Neuronal stem cell (in vitro differentiated cells): ENCODE measurements around the gene UBE2M.

ENCODE experiments used
- DNase-seq: peaks from one replicate; pipeline ENCODE4 v3.0.0-alpha.2; 2013; ENCODE audit warnings: low spot score
- H2AFZ ChIP-seq: one replicate; pipeline ENCODE4 v1.6.1; 2013; ENCODE audit warnings: mild to moderate bottlenecking, low read length, inconsistent platforms
- H2AK5ac ChIP-seq: 2 replicates; pipeline ENCODE4 v1.6.1; 2013; ENCODE audit warnings: low read depth, mild to moderate bottlenecking, inconsistent platforms, low read length, moderate library complexity, mixed read lengths
- H2BK120ac ChIP-seq: 2 replicates; pipeline ENCODE4 v1.6.1; 2013; ENCODE audit warnings: low read depth, mild to moderate bottlenecking, inconsistent platforms, low read length, moderate library complexity, mixed read lengths
- H2BK12ac ChIP-seq: one replicate; pipeline ENCODE4 v1.6.1; 2013; ENCODE audit warnings: low read length, inconsistent platforms
- H2BK15ac ChIP-seq: 2 replicates; pipeline ENCODE4 v1.6.1; 2013; ENCODE audit warnings: mild to moderate bottlenecking, low read length, inconsistent platforms, mixed read lengths
- H2BK5ac ChIP-seq: one replicate; pipeline ENCODE4 v1.6.1; 2013; ENCODE audit warnings: inconsistent platforms, mild to moderate bottlenecking, low read length, moderate library complexity
- H3K14ac ChIP-seq: one replicate; pipeline ENCODE4 v1.6.1; 2013; ENCODE audit warnings: low read length, inconsistent platforms
- H3K18ac ChIP-seq: 2 replicates; pipeline ENCODE4 v1.6.1; 2013; ENCODE audit warnings: low read length, inconsistent platforms
- H3K23ac ChIP-seq: 2 replicates; pipeline ENCODE4 v1.6.1; 2013; ENCODE audit warnings: low read depth, mild to moderate bottlenecking, mixed read lengths, low read length, inconsistent platforms; ENCODE audit not compliant: poor library complexity
- H3K27ac ChIP-seq: replicated peaks from 3 replicates; pipeline ENCODE4 v1.5.1; 2013; ENCODE audit warnings: low read length, inconsistent platforms
- H3K27me3 ChIP-seq, 3 experiments: 2 replicates each; pipeline ENCODE4 v1.6.1; 2013; ENCODE audit warnings: low read length in 3 of 3, mild to moderate bottlenecking in 2 of 3, inconsistent platforms in 1 of 3, low read depth in 1 of 3, mixed read lengths in 1 of 3, moderate library complexity in 1 of 3; ENCODE audit not compliant: control insufficient read depth in 3 of 3, insufficient read depth in 3 of 3
- H3K36me3 ChIP-seq, 2 donors: replicated peaks in 1 of 2; 2 replicates each; pipeline ENCODE4 v1.6.1; 2013; ENCODE audit warnings: low read length in 2 of 2; ENCODE audit not compliant: control insufficient read depth in 2 of 2, insufficient read depth in 2 of 2
- H3K4ac ChIP-seq: 2 replicates; pipeline ENCODE4 v1.6.1; 2013; ENCODE audit warnings: inconsistent platforms, mild to moderate bottlenecking, low read length, moderate library complexity
- H3K4me1 ChIP-seq, 2 donors: 1 replicate in 1 of 2; 2 replicates in 1 of 2; pipeline ENCODE4 v1.6.1; 2013; ENCODE audit warnings: low read length in 2 of 2, low read depth in 1 of 2; ENCODE audit not compliant: control insufficient read depth in 2 of 2, insufficient read depth in 1 of 2
- H3K4me2 ChIP-seq: one replicate; pipeline ENCODE4 v1.6.1; 2013; ENCODE audit warnings: mild to moderate bottlenecking, low read length, inconsistent platforms; ENCODE audit not compliant: insufficient read depth, poor library complexity, severe bottlenecking
- H3K4me3 ChIP-seq, 2 donors: 2 replicates each; pipeline ENCODE4 v1.5.1; 2013; ENCODE audit warnings: low read length in 2 of 2, mild to moderate bottlenecking in 2 of 2, inconsistent platforms in 1 of 2, moderate library complexity in 1 of 2
- H3K79me1 ChIP-seq: one replicate; pipeline ENCODE4 v1.6.1; 2013; ENCODE audit warnings: low read depth, mild to moderate bottlenecking, inconsistent platforms, low read length, moderate library complexity
- H3K9ac ChIP-seq: one replicate; pipeline ENCODE4 v1.6.1; 2013; ENCODE audit warnings: mild to moderate bottlenecking, low read depth, low read length, inconsistent platforms; ENCODE audit not compliant: poor library complexity
- H3K9me3 ChIP-seq, 2 donors: replicated peaks in 1 of 2; 2 replicates each; pipeline versions ENCODE3 to v1.6.1; 2013; ENCODE audit warnings: low read length in 2 of 2, mild to moderate bottlenecking in 2 of 2, inconsistent platforms in 1 of 2, low read depth in 1 of 2, mixed read lengths in 1 of 2, moderate library complexity in 1 of 2; ENCODE audit not compliant: control insufficient read depth in 2 of 2, insufficient read depth in 1 of 2
- H4K8ac ChIP-seq: one replicate; pipeline ENCODE4 v1.6.1; 2013; ENCODE audit warnings: low read depth, mild to moderate bottlenecking, inconsistent platforms, low read length, moderate library complexity
- H4K91ac ChIP-seq: one replicate; pipeline ENCODE4 v1.6.1; 2013; ENCODE audit warnings: low read length, low read depth, mild to moderate bottlenecking, inconsistent platforms; ENCODE audit not compliant: poor library complexity
- WGBS, 2 donors: extraction: QIAGEN DNeasy Blood & Tissue Kit; methylation state at CpG; one replicate each; pipeline ENCODE4 v1.1.7; 2013; ENCODE audit warnings: missing lambda C conversion rate in 2 of 2, mixed read lengths in 1 of 2; ENCODE audit not compliant: insufficient read length in 2 of 2, insufficient replicate concordance in 1 of 2; ENCODE audit errors: extremely low coverage in 2 of 2; 5-methylcytosine and 5-hydroxymethylcytosine counted together

UBE2M gene

GRCh38 chr19:58549664-58550361 lies 8.6 kb downstream of the UBE2M start:
- H3K79me1 ChIP-seq, result peaks cover 24% of the 10 kb centered on the region
- H3K9ac ChIP-seq, result no peak overlapping the region
- H3K14ac ChIP-seq, result no peak overlapping the region
- H4K8ac ChIP-seq, result no peak overlapping the region
- no peak overlapping the region for H2BK120ac ChIP-seq
- no peak overlapping the region for H3K4me3 ChIP-seq
- no peak overlapping the region for H3K23ac ChIP-seq
- H3K4me1 ChIP-seq, result peaks cover 15 to 22% of the 10 kb centered on the region in 2 donors
- DNase-seq, result no peak
- no peak overlapping the region for H4K91ac ChIP-seq
- H2BK15ac ChIP-seq, result no peak overlapping the region
- no peak overlapping the region for H2AFZ ChIP-seq
- H2AK5ac ChIP-seq, result no peak overlapping the region
- H3K18ac ChIP-seq, result no peak overlapping the region
- peaks cover 72 to 86% of the 10 kb centered on the region in 2 donors for H3K36me3 ChIP-seq
- no peak overlapping the region for H3K4me2 ChIP-seq
- no peak overlapping the region for H3K4ac ChIP-seq
- H2BK5ac ChIP-seq, result no peak overlapping the region
- H2BK12ac ChIP-seq, result no peak overlapping the region
- H3K27ac ChIP-seq, result no peak overlapping the region
- peaks cover 0 to 2% of the 10 kb centered on the region in 2 donors for H3K9me3 ChIP-seq
- no CpG with 5 or more reads among the region's 11 CpGs for WGBS, 2 donors
- no peaks in the 10 kb centered on the region for H3K27me3 ChIP-seq

GRCh38 chr19:58548859-58549663 lies 9.3 kb downstream of the UBE2M start:
- Histone ChIP-seq H3K4me3 (peak overlapping the region in 1 of 2 donors; percentile 20), H4K91ac (no peak overlapping the region), H3K4me2 (no peak overlapping the region), H3K9me3 (peaks cover 0 to 2% of the 10 kb centered on the region in 2 donors), H3K4me1 (peaks cover 15 to 23% of the 10 kb centered on the region in 2 donors), H2AK5ac (no peak overlapping the region), H2BK15ac (no peak overlapping the region), H3K36me3 (peaks cover 72 to 86% of the 10 kb centered on the region in 2 donors), H4K8ac (no peak overlapping the region), H3K23ac (peak overlapping the region; percentile 77), H3K79me1 (peaks cover 26% of the 10 kb centered on the region), H2AFZ (no peak overlapping the region), H2BK120ac (no peak overlapping the region), H3K4ac (no peak overlapping the region), H3K27me3 (no peaks in the 10 kb centered on the region), H2BK12ac (no peak overlapping the region), H3K14ac (no peak overlapping the region), H3K18ac (no peak overlapping the region), H3K9ac (no peak overlapping the region), H3K27ac (no peak overlapping the region), H2BK5ac (no peak overlapping the region)
- WGBS, 2 donors, result no CpG with 5 or more reads among the region's 20 CpGs
- DNase-seq, result no peak

GRCh38 chr19:58547323-58548312 lies 10.8 kb downstream of the UBE2M start:
- Histone ChIP-seq H3K79me1 (peaks cover 26% of the 10 kb centered on the region), H2BK12ac (no peak overlapping the region), H3K36me3 (peaks cover 69 to 77% of the 10 kb centered on the region in 2 donors), H2AK5ac (no peak overlapping the region), H3K4me3 (no peak overlapping the region), H4K8ac (no peak overlapping the region), H3K18ac (no peak overlapping the region), H3K4me2 (peak overlapping the region; percentile 12), H3K23ac (no peak overlapping the region), H3K14ac (no peak overlapping the region), H3K4me1 (peaks cover 15 to 16% of the 10 kb centered on the region in 2 donors), H3K9me3 (peaks cover 0 to 2% of the 10 kb centered on the region in 2 donors), H3K9ac (peak overlapping the region; percentile 39), H2BK5ac (no peak overlapping the region), H4K91ac (no peak overlapping the region), H2BK120ac (no peak overlapping the region), H3K27ac (no peak overlapping the region), H3K4ac (no peak overlapping the region), H2BK15ac (no peak overlapping the region), H3K27me3 (peaks cover 0 to 2% (median 0%) of the 10 kb centered on the region in 3 experiments), H2AFZ (no peak overlapping the region)
- no peak for DNase-seq
- WGBS, 2 donors, result no CpG with 5 or more reads among the region's 18 CpGs
